GM12874 (cell line): Measurements from ENCODE around the gene BFSP1.

Source experiments
- CTCF ChIP-seq: IDR thresholded peaks from 2 replicates; pipeline ENCODE4 v1.5.1; 2011; ENCODE audit warnings: low read depth, mild to moderate bottlenecking, control low read depth, low read length, moderate library complexity; ENCODE audit not compliant: insufficient read depth

The BFSP1 gene

GRCh38 chr20:17482536-17482935, 48.6 kb downstream of the BFSP1 start:
- TF ChIP-seq CTCF = no peak

GRCh38 chr20:17481661-17482060, 49.5 kb downstream of the BFSP1 start:
- no peak for TF ChIP-seq CTCF

GRCh38 chr20:17480696-17481095, 50.5 kb downstream of the BFSP1 start:
- TF ChIP-seq CTCF = no peak

DNA sequence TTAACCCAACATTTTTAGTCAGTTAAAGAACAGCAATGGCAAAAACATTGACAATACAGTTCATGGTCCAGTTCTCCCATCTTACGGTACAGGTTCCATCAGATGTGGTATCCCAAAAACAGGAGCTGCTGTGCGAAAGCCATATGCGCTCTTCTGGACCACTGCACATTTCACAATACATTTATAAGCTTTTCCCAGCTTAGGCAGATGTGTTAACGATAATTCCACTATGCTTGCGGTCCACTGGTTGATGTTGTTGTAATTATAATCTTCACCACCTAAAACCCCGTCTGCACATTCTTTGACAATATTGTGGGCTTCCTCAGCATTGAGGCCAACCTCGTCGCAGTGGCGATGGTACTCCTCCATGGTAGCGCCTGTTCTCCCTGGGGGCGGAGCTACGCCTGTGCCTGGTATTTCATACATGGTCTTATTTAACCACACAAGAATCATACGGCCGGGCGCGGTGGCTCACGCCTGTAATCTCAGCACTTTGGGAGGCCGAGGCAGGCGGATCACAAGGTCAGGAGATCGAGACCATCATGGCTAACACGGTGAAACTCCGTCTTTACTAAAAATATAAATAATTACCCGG, 52.0 kb downstream of the BFSP1 start:
- TF ChIP-seq CTCF = no peak

GRCh38 chr20:17473659-17474058, 57.5 kb downstream of the BFSP1 start:
- no peak for TF ChIP-seq CTCF

DNA sequence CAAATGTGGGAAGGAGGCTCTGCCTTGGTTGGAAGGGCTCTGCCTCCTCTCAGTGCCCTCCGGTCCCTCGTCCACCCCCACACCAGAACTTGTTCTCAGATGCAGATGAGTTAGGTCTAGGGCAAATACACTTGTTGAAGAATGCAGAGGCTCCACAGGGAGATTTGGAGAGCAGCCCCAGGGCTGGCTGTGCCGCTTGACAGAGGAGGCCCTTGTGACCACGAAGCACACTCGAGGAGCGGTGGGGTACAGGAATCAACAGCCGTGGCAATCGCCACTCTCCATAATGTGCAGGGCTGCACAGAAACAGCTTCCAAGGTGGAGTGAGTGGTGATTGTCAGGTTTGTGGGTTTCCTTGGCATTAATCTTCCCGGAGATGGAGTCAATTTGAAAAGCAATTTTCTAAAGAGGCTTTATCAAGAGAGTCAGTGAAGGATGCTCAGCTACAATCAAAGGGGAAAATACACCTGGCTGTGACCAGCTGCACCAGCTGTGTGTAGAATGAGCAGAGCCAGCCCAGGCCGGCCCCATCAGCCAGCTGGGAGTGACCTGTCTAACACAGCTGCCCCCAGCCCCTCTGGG, 59.5 kb downstream of the BFSP1 start:
- no peak for TF ChIP-seq CTCF

- TF ChIP-seq CTCF = no peak
These were observed 60.2 kb downstream of the BFSP1 start for GRCh38 chr20:17470973-17471372.
